NCI-H146 (cell line): ENCODE data around the gene ASPHD1.
"Not testable (repeated sequence)": the region's sequence is repeated elsewhere in the genome, so short reads cannot be mapped to it uniquely, and the experiment has no call there.

Source experiments
- DNase-seq: peaks from one replicate; lab custom pipeline; 2025; lab: John Stamatoyannopoulos, UW

ASPHD1 gene

GRCh38 chr16:29900102-29900887 is at the start of gene ASPHD1:
Gene ASPHD1, plus strand, starts transcription at chr16:29900488. Its CDS starts 484 bp downstream, at chr16:29900972.
- DNase-seq = peak; percentile 81

- no peak for DNase-seq
These were observed 49.3 kb upstream of the ASPHD1 start for GRCh38 chr16:29850998-29851397.

- no peak for DNase-seq
These were observed 47.6 kb upstream of the ASPHD1 start for GRCh38 chr16:29852654-29853053.

- no peak for DNase-seq
These were observed 45.7 kb upstream of the ASPHD1 start for GRCh38 chr16:29854520-29855100.

- no peak for DNase-seq
These were observed 43.0 kb upstream of the ASPHD1 start for GRCh38 chr16:29857133-29857760.

GRCh38 chr16:29858149-29858849 is 42.0 kb upstream of the ASPHD1 start:
- no peak for DNase-seq

- DNase-seq = no peak
These were observed 41.3 kb upstream of the ASPHD1 start for GRCh38 chr16:29858974-29859373.

GRCh38 chr16:29860218-29860617 is 40.1 kb upstream of the ASPHD1 start:
- no peak for DNase-seq

- DNase-seq = peak; percentile 52
These were observed 37.9 kb upstream of the ASPHD1 start for GRCh38 chr16:29862383-29862883.

- peak; percentile 97 for DNase-seq
These were observed 37.2 kb upstream of the ASPHD1 start, which contains the start of gene CDIPT for GRCh38 chr16:29862884-29863668. Gene CDIPT, minus strand, starts transcription at chr16:29863226. Its CDS starts 369 bp downstream, at chr16:29862857.

GRCh38 chr16:29863669-29863984 is 36.7 kb upstream of the ASPHD1 start:
- DNase-seq = no peak

- DNase-seq = no peak
These were observed 36.1 kb upstream of the ASPHD1 start for GRCh38 chr16:29864205-29864604.

- DNase-seq = no peak
These were observed 31.8 kb upstream of the ASPHD1 start for GRCh38 chr16:29868396-29869009.

- not testable (repeated sequence) for DNase-seq
These were observed 31.2 kb upstream of the ASPHD1 start for GRCh38 chr16:29869067-29869466.

- DNase-seq = no peak
These were observed 28.3 kb upstream of the ASPHD1 start for GRCh38 chr16:29871822-29872546.

- no peak for DNase-seq
These were observed 27.0 kb upstream of the ASPHD1 start for GRCh38 chr16:29873319-29873718.

GRCh38 chr16:29875206-29875605 is 25.1 kb upstream of the ASPHD1 start:
- no peak for DNase-seq

- no peak for DNase-seq
These were observed 24.1 kb upstream of the ASPHD1 start for GRCh38 chr16:29876217-29876593.

- DNase-seq = no peak
These were observed 23.6 kb upstream of the ASPHD1 start for GRCh38 chr16:29876594-29877249.
